HG03565 (cell line): ENCODE results near the gene B3GAT1.
A peak's percentile ranks its signal among the peaks of the same experiment; 100 is the strongest.
"Not testable (repeated sequence)": the region's sequence is repeated elsewhere in the genome, so short reads cannot be mapped to it uniquely, and the experiment has no call there.

Experiments used
- ATAC-seq: cut with Tn5 transposase; IDR thresholded peaks from one replicate; pipeline ENCODE4 v1.9.1; 2021; ENCODE audit warnings: mild to moderate bottlenecking, moderate library complexity; ENCODE audit not compliant: unreplicated experiment

The B3GAT1 gene

DNA sequence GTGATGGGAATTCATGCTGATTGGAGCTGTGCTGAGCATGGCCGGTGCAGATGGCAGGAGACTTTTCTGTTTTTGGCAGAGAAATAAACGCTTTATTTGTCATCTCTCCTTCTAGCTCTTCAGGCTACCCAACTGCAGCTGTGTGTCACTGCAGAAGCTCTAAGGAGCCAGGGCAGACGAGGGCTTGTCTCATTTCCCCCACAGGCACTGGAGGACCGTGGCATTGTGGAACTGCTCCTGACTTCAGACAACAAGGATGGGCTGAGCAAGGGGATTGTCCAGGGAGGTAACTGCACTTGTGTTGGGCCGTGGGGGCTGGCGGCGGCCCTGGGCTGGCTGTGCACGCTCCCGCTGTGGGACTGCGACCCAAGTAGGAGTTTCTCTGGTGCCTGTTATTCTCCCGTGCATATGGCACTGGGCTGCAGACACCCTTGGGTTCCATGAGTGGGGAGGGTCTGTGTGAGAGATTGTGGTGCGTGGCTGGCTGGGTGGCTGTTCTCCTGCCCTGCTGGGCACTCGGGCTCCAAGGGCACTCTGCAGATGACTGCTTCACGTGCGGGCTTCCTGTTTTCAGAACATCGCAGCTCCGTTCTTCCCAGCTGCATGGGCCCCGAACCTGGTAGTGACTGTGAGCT is 53.1 kb downstream of the B3GAT1 start:
- ATAC-seq = no peak

DNA sequence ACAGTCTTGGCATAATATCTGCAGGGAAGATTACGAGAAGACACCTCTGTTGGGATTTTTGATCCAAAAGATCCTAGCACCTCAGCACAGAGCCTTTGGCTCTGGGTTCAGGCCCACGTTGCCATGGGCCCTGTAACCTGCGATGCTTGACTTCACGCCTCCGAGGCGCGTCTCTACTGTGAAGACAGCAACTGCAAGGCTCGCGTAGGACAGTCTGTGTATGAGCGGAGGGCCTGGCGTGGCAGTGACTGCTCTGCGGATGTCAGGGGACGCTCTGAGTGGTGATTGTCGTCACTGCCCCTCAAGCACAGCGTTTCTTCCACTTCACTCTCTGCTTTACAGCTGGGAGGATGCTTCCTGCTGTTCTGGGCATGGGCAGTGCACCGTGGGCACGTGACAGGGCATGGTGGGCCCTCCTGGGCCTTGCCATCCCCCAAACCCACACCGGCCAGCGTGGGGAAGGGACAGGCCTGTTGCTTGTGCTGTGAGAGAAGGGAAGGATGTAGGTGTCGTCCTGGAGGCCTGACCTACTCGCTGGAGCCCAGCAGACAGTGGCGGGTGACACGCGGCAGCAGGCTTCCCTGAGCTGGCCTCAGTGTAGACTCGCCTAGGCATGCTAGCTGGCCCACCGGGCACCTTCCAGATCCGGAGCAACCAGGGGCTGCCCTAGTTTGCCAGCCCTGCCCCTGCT is 53.7 kb downstream of the B3GAT1 start:
- ATAC-seq = no peak

- no peak for ATAC-seq
Measured at GRCh38 chr11:134357545-134357839, 54.5 kb downstream of the B3GAT1 start.

DNA sequence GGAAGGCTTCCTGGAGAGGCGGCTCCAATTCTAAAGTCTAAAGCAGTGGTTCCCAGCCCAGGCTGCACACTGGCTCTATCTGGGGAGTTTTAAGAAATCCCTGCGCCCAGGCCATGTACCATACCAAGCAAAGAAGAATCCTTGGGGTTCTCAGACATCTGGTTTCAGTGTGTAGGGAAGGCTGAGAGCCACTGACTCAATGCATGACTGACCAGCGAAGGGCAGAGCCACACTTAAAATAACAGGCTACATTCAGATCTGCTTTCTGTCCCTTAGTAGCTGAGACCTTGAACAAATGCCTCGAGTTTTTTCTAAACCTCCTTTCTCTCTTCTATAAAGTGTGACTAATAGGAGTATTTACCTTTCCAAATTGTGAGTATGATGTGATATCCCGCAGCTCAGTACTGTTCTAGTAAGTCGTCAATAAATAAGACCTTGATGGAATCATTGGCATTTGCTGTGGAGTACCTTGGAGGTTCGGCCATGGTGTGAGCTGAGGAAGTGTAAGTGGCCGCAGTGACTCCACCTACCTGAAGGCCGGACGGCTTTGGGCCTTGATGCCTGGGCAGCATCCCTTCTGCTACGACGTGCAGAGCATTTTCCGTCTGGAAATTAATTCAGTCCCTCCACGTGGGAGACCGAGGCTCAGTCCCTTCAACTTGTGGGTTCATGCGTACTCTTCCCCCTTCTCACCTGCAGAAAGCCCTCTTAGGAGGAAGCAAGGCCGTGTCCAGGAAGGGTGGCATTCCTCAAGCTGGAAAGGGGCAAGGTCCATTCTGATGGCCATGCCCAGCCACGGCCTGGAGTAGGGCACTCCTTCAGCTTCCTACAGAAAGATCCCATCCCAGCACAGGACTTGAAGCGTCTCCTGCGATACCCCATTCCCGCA is 55.1 kb downstream of the B3GAT1 start:
- ATAC-seq = no peak

DNA sequence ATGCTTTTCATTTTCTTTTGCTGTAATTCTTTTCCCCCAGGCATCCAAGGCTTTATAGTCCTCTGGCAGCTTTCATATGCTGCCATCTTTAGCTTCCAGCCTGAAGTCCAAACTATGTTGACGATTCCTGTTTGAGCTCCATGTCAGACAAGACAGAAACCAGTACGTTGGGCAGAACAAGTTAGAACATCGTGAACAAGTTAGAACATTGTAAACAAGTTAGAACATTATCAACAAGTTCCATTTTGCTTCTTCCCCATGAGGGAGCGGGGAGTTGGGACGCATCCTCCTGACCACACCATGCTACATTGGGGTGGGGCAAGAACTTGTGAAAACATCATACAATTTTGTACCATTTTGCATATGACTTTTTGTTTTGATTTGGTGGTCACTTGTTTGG is 56.4 kb downstream of the B3GAT1 start:
- no peak for ATAC-seq

- ATAC-seq = no peak
Measured at GRCh38 chr11:134355136-134355535, 56.9 kb downstream of the B3GAT1 start.

GRCh38 chr11:134352111-134352510 is 59.9 kb downstream of the B3GAT1 start:
- ATAC-seq = no peak

DNA sequence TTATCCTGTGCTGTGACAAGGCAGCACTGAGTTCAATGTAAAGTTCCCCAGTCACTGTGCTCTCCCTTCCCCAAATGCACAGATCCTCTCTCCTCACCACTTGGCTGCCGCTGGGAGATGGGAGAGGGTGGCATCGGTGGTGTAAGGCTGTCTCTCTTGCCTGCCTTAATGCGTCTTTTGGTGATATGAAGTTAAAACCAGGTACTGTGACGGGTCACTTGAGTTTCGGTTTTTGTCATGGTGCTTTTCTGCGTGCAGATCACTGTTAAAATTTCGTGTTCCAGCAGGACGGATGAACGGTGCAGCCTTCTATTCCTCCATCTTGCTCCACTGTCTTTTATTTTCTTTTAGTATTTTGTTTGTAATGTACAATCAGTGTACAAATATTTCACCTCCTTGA is 61.7 kb downstream of the B3GAT1 start:
- ATAC-seq = peak; percentile 55

- ATAC-seq = no peak
Measured at GRCh38 chr11:134349802-134350355, 62.2 kb downstream of the B3GAT1 start.

DNA sequence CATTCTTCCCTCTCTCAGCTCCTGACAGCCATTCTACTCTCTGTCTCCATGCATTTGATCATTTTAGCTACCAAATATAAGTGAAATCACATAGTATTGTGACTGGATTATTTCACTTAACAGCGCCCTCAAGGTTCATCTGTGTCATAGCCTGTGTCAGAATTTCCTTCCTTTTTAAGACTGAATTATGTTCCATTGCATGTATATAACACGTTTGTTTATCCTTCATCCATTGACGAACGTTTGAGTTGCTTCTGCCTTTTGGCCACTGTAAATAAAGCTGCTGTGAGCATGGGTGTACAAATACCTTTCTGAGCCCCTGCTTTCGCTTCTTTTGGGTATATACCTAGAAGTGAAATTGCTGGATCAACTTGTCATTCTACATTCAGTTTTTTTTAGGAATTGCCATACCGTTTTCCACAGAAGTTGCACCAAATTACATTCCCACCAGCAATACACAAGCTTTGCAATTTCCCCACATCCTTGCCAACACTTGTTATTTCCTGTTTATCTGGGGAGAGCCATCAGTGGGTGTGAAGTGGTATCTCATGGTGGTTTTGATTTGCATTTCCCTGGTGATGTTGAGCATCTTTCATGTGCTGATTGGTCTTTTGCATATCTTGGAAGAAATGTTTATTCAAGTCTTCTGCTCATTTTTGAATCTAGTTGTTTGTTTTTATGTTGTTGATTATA is 62.8 kb downstream of the B3GAT1 start:
- peak; percentile 47 for ATAC-seq

GRCh38 chr11:134347441-134347840 is 64.6 kb downstream of the B3GAT1 start:
- ATAC-seq = no peak

DNA sequence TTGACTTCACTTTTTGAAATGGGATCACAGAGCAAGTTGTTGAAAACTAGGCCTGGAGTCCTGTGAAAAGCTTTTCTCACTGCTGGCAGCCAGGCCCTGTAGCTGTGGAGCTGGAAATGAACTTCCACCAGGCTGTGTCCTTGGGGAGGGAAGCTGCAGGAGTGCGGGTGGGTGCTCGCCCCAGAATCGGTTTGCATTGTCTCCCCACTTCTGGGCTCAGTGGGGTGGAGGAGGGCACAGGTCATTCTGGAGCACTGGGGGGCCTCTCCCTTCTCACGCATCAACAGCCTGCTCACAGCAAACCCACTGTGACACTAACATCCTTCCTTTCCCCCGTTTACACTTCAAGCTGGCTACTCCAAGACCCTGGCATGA is 65.1 kb downstream of the B3GAT1 start:
- no peak for ATAC-seq

GRCh38 chr11:134346101-134346975 is 65.7 kb downstream of the B3GAT1 start:
- ATAC-seq = no peak

- ATAC-seq = no peak
Measured at GRCh38 chr11:134345237-134345550, 66.8 kb downstream of the B3GAT1 start.

- not testable (repeated sequence) for ATAC-seq
Measured at GRCh38 chr11:134344497-134345236, 67.4 kb downstream of the B3GAT1 start.

GRCh38 chr11:134343646-134344045 is 68.4 kb downstream of the B3GAT1 start:
- ATAC-seq = no peak

DNA sequence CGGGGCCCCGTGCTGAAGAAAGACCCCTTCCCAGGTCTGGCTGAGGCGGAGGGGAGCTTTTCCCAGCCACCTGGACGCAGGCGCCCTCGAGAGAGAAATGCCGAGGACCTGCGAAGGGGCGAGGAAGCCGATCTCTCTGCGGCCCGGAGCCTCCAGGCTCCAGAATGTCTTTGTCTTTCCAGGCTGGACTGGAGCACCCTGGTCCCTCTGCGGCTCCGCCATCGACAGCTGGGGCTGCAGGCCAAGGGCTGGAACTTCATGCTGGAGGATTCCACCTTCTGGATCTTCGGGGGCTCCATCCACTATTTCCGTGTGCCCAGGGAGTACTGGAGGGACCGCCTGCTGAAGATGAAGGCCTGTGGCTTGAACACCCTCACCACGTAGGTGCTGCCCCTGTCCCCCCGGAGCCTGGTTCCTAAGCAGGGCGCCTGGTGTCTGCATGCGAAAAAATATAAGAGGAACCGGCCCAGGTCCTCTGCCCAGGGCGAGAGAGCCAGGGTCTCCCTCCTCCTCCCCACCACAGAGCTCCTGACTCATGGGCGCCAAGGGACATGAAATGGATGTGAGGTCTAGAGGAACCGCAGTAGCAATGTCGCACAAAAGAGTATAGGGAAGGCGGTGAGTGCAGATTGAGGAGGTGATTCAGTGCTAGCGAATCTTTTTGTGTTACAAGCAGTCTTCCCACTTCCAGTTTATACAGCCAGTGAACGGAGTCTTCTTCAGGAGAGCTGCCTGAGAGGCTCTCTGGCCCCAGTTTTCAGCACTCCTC is 69.3 kb downstream of the B3GAT1 start:
- no peak for ATAC-seq

DNA sequence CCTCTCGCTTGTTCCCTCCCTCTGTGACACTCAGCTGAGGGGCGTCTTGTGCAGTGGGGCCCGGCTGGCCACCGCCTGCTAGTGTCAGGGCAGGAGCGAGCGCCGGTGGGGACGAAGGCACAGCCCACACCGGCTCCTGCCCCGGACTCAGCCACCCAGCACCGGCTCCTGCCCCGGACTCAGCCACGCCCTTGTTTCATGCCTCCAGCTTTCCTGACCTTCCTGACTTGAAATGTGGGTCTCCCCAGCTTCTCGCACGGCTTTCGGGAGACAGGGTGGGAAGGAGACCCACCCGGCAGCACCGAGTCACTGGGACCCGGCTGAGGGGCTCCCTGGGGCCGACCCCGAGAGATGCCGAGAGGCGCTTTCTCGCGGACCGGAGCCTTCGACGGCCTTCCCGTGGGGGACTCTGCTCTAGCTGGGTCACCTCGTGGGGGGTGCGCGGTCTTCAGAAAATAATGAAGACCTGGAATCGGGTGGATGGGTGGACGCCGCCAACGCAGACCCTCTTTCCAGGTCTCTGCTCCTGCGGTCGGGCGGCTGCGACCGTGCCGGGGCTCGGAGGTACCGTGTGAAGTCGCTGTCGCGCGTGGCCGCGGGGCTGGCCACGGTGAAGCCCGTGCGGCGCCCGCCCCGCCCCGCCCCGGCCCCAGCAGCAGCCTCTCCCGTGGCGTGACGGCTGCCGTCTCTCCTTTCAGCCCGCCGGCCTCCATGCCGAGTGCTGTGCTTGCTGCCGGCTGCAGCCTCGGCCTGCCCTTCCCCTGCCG is 70.1 kb downstream of the B3GAT1 start:
- ATAC-seq = no peak
